RKO (cell line): ENCODE data around the gene TNIK.
"Not testable (repeated sequence)": the region's sequence is repeated elsewhere in the genome, so short reads cannot be mapped to it uniquely, and the experiment has no call there.

Source experiments
- DNase-seq: peaks from one replicate; pipeline ENCODE4 v3.0.0-alpha.2; 2016; ENCODE audit warnings: low spot score

TNIK gene

GRCh38 chr3:171250444-171250843 lies 209.8 kb downstream of the TNIK start:
- no peak for DNase-seq

GRCh38 chr3:171249245-171249644 lies 211.0 kb downstream of the TNIK start:
- DNase-seq, result no peak

- no peak for DNase-seq
Measured at GRCh38 chr3:171248426-171249111, 211.6 kb downstream of the TNIK start.

GRCh38 chr3:171245796-171246765 lies 214.1 kb downstream of the TNIK start:
- DNase-seq, result no peak

GRCh38 chr3:171242951-171243350 lies 217.3 kb downstream of the TNIK start:
- DNase-seq, result no peak

GRCh38 chr3:171242170-171242569 lies 218.0 kb downstream of the TNIK start:
- DNase-seq, result no peak

GRCh38 chr3:171241655-171242054 lies 218.6 kb downstream of the TNIK start:
- DNase-seq, result not testable (repeated sequence)

- DNase-seq, result no peak
Measured at GRCh38 chr3:171240504-171240835, 219.7 kb downstream of the TNIK start.

- no peak for DNase-seq
Measured at GRCh38 chr3:171239757-171240503, 220.3 kb downstream of the TNIK start.

GRCh38 chr3:171237009-171237385 lies 223.2 kb downstream of the TNIK start:
- no peak for DNase-seq

- no peak for DNase-seq
Measured at GRCh38 chr3:171236265-171237008, 223.8 kb downstream of the TNIK start.

- DNase-seq, result no peak
Measured at GRCh38 chr3:171234298-171235010, 225.8 kb downstream of the TNIK start.

- no peak for DNase-seq
Measured at GRCh38 chr3:171231361-171231760, 228.8 kb downstream of the TNIK start.

GRCh38 chr3:171230865-171231264 lies 229.3 kb downstream of the TNIK start:
- no peak for DNase-seq

GRCh38 chr3:171229173-171229572 lies 231.0 kb downstream of the TNIK start:
- no peak for DNase-seq

- no peak for DNase-seq
Measured at GRCh38 chr3:171228240-171228639, 232.0 kb downstream of the TNIK start.

- DNase-seq, result no peak
Measured at GRCh38 chr3:171227828-171228227, 232.4 kb downstream of the TNIK start.

- DNase-seq, result no peak
Measured at GRCh38 chr3:171227359-171227758, 232.8 kb downstream of the TNIK start.

GRCh38 chr3:171226794-171227193 lies 233.4 kb downstream of the TNIK start:
- DNase-seq, result no peak

GRCh38 chr3:171225708-171226107 lies 234.5 kb downstream of the TNIK start:
- no peak for DNase-seq

GRCh38 chr3:171225165-171225564 lies 235.0 kb downstream of the TNIK start:
- DNase-seq, result no peak
